Jurkat, Clone E6-1 (cell line): ENCODE results near the gene C6orf62.
"Not testable (repeated sequence)": the region's sequence is repeated elsewhere in the genome, so short reads cannot be mapped to it uniquely, and the experiment has no call there.

Source experiments
- DNase-seq: peaks from one replicate; pipeline ENCODE4 v3.0.0-alpha.2; 2011; ENCODE audit warnings: low read depth, low spot score
- H3K4me3 ChIP-seq: 2 replicates; pipeline ENCODE4 v1.5.1; 2011; ENCODE audit warnings: mild to moderate bottlenecking, low read length, control low read depth, moderate library complexity

Gene C6orf62

GRCh38 chr6:24709014-24709711, 9.8 kb downstream of the C6orf62 start:
- no peak overlapping the region for H3K4me3 ChIP-seq
- no peak for DNase-seq

- no peak overlapping the region for H3K4me3 ChIP-seq
- DNase-seq, result no peak
These were observed 10.3 kb downstream of the C6orf62 start for GRCh38 chr6:24708612-24709011.

GRCh38 chr6:24704468-24704867, 14.5 kb downstream of the C6orf62 start:
- H3K4me3 ChIP-seq, result no peak overlapping the region
- DNase-seq, result no peak

GRCh38 chr6:24702720-24703282, 16.2 kb downstream of the C6orf62 start:
- DNase-seq, result no peak
- no peak overlapping the region for H3K4me3 ChIP-seq

- no peak for DNase-seq
- no peak overlapping the region for H3K4me3 ChIP-seq
These were observed 19.2 kb downstream of the C6orf62 start for GRCh38 chr6:24699521-24700359.

- DNase-seq, result no peak
- H3K4me3 ChIP-seq, result no peak overlapping the region
These were observed 22.9 kb downstream of the C6orf62 start for GRCh38 chr6:24696097-24696496.

- not testable (repeated sequence) for H3K4me3 ChIP-seq
- peak; percentile 51 for DNase-seq
These were observed 23.3 kb downstream of the C6orf62 start for GRCh38 chr6:24695635-24696034.

GRCh38 chr6:24694198-24694597, 24.8 kb downstream of the C6orf62 start:
- no peak for DNase-seq
- H3K4me3 ChIP-seq, result no peak overlapping the region

GRCh38 chr6:24692848-24693592, 25.9 kb downstream of the C6orf62 start:
- peak; percentile 25 for DNase-seq
- no peak overlapping the region for H3K4me3 ChIP-seq

- no peak for DNase-seq
- H3K4me3 ChIP-seq, result no peak overlapping the region
These were observed 26.5 kb downstream of the C6orf62 start for GRCh38 chr6:24692415-24692814.

- DNase-seq, result no peak
- no peak overlapping the region for H3K4me3 ChIP-seq
These were observed 27.0 kb downstream of the C6orf62 start for GRCh38 chr6:24692003-24692402.

GRCh38 chr6:24691550-24691949, 27.4 kb downstream of the C6orf62 start:
- no peak for DNase-seq
- no peak overlapping the region for H3K4me3 ChIP-seq

GRCh38 chr6:24690593-24690992, 28.4 kb downstream of the C6orf62 start:
- H3K4me3 ChIP-seq, result no peak overlapping the region
- DNase-seq, result no peak

- no peak for DNase-seq
These were observed 29.0 kb downstream of the C6orf62 start for GRCh38 chr6:24689964-24690363.

GRCh38 chr6:24686946-24687345, 32.0 kb downstream of the C6orf62 start:
- DNase-seq, result no peak
- H3K4me3 ChIP-seq, result no peak overlapping the region

More at GRCh38 chr6:24689964-24690363, 29.0 kb downstream of the C6orf62 start:
- H3K4me3 ChIP-seq, result no peak overlapping the region

- no peak for DNase-seq
- H3K4me3 ChIP-seq, result no peak overlapping the region
These were observed 32.5 kb downstream of the C6orf62 start for GRCh38 chr6:24686408-24686807.

- no peak for DNase-seq
- H3K4me3 ChIP-seq, result no peak overlapping the region
These were observed 35.4 kb downstream of the C6orf62 start for GRCh38 chr6:24683297-24684296.

- no peak for DNase-seq
- no peak overlapping the region for H3K4me3 ChIP-seq
These were observed 38.4 kb downstream of the C6orf62 start for GRCh38 chr6:24680582-24680981.
